Measurements from ENCODE around the gene EIF3I. TPM values are rescaled to one million over a fixed set of nuclear protein-coding genes. Genes with fewer than 3 reads are reported as not detected.

The EIF3I gene
- total and polyA plus RNA-seq, 2 of the 13 experiments (the other 11 are each of a cell fraction or from before 2014, with no cell fraction given), result 210 to 223 TPM

DNA sequence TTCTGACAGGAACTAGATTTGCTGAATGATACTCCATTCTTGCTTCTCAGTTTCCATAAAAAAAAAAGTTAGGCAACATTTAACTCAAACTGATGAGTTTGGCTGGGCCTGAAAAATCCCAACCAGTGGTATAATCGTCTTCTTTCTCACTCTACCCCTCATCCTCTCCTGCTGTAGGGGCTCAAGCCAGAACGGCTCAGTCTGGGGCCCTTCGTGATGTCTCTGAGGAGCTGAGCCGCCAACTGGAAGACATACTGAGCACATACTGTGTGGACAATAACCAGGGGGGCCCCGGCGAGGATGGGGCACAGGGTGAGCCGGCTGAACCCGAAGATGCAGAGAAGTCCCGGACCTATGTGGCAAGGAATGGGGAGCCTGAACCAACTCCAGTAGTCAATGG, 41.1 kb upstream of the EIF3I start (continued):
- TF ChIP-seq ZGPAT (CRISPR knock-in tag; IDR thresholded peaks at IDR 0.05) (no peak), TMF1 (CRISPR knock-in tag; IDR thresholded peaks at IDR 0.05; ENCODE audit: low read depth) (no peak), NRL (CRISPR knock-in tag; IDR thresholded peaks at IDR 0.05; ENCODE audit: borderline replicate concordance) (no peak), POGZ (CRISPR knock-in tag; IDR thresholded peaks at IDR 0.05) (no peak), ZNF768 (CRISPR knock-in tag; IDR thresholded peaks at IDR 0.05) (no peak), KAT7 (CRISPR knock-in tag; IDR thresholded peaks at IDR 0.05; ENCODE audit: borderline replicate concordance) (no peak), RFXANK (CRISPR knock-in tag; IDR thresholded peaks at IDR 0.05) (no peak), ZNF484 (CRISPR knock-in tag; IDR thresholded peaks at IDR 0.05; ENCODE audit: borderline replicate concordance, low read depth) (no peak), LCORL (IDR thresholded peaks at IDR 0.05) (no peak), LCORL (CRISPR knock-in tag; IDR thresholded peaks at IDR 0.05) (no peak), PLSCR1 (CRISPR knock-in tag; IDR thresholded peaks at IDR 0.05; ENCODE audit: borderline replicate concordance) (no peak), ZNF549 (CRISPR knock-in tag; IDR thresholded peaks at IDR 0.05) (no peak)
- TF ChIP-seq, protein P1, sequence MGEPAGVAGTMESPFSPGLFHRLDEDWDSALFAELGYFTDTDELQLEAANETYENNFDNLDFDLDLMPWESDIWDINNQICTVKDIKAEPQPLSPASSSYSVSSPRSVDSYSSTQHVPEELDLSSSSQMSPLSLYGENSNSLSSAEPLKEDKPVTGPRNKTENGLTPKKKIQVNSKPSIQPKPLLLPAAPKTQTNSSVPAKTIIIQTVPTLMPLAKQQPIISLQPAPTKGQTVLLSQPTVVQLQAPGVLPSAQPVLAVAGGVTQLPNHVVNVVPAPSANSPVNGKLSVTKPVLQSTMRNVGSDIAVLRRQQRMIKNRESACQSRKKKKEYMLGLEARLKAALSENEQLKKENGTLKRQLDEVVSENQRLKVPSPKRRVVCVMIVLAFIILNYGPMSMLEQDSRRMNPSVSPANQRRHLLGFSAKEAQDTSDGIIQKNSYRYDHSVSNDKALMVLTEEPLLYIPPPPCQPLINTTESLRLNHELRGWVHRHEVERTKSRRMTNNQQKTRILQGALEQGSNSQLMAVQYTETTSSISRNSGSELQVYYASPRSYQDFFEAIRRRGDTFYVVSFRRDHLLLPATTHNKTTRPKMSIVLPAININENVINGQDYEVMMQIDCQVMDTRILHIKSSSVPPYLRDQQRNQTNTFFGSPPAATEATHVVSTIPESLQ (CRISPR knock-in tag; conservative IDR thresholded peaks at IDR 0.05), result no peak
- TF ChIP-seq, protein P2, sequence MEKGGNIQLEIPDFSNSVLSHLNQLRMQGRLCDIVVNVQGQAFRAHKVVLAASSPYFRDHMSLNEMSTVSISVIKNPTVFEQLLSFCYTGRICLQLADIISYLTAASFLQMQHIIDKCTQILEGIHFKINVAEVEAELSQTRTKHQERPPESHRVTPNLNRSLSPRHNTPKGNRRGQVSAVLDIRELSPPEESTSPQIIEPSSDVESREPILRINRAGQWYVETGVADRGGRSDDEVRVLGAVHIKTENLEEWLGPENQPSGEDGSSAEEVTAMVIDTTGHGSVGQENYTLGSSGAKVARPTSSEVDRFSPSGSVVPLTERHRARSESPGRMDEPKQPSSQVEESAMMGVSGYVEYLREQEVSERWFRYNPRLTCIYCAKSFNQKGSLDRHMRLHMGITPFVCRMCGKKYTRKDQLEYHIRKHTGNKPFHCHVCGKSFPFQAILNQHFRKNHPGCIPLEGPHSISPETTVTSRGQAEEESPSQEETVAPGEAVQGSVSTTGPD (CRISPR knock-in tag; IDR thresholded peaks at IDR 0.05), result no peak

Data from HepG2 (cell line).